ENCODE measurements around the gene DCTPP1.
"Not testable (repeated sequence)": the region's sequence is repeated elsewhere in the genome, so short reads cannot be mapped to it uniquely, and the experiment has no call there.

The DCTPP1 gene

GRCh38 chr16:30429678-30430427 lies at the start of gene DCTPP1:
DCTPP1 (minus strand) TSS chr16:30430030; CDS start chr16:30429980, 50 bp downstream.
- DNase-seq (ENCODE audit: low spot score), result peak; percentile 88

GRCh38 chr16:30478766-30479478 lies 49.1 kb upstream of the DCTPP1 start:
- no peak for DNase-seq (ENCODE audit: low spot score)

GRCh38 chr16:30477773-30478172 lies 47.9 kb upstream of the DCTPP1 start:
- DNase-seq (ENCODE audit: low spot score), result not testable (repeated sequence)

DNA sequence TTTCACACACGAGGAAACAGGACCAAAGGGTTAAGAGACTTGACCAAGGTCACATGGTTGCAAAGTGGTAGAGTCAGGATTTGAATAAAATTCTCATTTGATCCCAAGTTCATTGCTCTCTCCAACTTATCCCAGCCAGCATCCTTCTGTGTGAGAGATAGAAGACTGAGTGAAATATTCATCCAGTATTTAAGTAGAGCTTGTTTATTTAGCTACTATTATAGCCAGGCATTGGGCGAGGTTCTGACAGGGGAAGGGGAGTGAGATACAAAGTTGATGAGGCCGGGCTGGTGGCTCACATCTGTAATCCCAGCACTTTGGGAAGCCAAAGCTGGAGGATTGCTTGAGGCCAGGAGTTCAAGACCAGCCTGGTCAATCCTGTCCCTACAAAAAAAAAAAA lies 47.2 kb upstream of the DCTPP1 start:
- no peak for DNase-seq (ENCODE audit: low spot score)

- no peak for DNase-seq (ENCODE audit: low spot score)
These were observed 44.9 kb upstream of the DCTPP1 start for GRCh38 chr16:30474684-30475083.

DNA sequence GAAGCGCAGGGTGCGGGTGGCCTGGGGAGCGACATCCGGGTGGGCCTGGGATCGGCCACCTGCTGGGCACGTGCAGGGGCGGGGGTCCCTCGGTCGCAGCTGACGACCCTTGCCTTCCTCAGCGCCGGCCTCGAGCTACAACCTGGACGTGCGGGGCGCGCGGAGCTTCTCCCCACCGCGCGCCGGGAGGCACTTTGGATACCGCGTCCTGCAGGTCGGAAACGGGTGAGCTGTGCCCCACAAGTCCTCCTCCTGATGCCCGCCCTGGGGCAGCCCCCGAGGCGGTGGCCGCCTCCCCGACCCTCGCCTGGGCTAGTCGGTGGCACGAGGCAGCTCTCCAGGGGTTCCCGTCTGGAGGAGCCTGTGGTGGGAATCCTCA lies 44.2 kb upstream of the DCTPP1 start:
- no peak for DNase-seq (ENCODE audit: low spot score)

DNA sequence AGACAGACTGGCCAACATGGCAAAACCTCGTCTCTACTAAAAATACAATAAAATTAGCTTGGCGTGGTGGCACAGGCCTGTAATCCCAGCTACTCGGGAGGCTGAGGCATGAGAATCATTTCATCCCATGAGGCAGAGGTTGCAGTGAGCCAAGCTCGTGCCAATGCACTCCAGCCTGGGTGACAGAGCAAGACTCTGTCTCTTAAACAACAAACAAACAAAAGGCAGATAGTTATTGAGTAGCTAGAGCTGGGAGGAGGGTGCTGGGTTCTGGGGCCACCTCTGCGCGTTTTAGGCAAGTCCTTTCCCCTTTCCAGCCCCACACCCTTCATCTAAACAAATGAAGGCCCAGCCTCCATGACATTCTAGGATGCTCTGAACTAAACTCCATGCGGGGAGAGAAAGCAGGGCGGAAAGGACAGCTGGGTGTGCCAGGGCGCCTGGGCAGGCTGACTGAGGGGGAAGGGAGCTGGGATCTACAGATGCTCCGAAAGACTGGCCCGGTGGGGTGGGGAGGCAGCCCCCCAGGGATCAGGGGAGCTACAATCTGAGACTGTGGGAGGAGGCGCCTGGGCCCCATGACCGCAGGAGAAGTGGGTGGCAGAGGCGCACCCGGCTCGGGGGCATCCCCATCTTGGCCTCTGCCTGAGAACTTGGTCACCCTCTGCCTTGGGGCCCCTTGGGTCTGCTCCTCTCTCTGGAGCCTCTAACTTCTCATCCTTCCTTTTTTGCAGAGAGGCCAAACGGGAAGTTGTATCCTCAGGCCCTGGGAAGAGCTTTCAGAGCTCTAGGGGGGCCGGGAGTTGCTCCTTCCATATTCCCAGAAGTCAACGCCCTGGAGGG lies 43.6 kb upstream of the DCTPP1 start:
- no peak for DNase-seq (ENCODE audit: low spot score)

GRCh38 chr16:30472328-30472942 lies 42.6 kb upstream of the DCTPP1 start, which contains the start of gene ITGAL:
ITGAL (plus strand) TSS chr16:30472742; CDS start chr16:30472838, 96 bp downstream.
- no peak for DNase-seq (ENCODE audit: low spot score)

- no peak for DNase-seq (ENCODE audit: low spot score)
These were observed 40.8 kb upstream of the DCTPP1 start for GRCh38 chr16:30470632-30470995.

DNA sequence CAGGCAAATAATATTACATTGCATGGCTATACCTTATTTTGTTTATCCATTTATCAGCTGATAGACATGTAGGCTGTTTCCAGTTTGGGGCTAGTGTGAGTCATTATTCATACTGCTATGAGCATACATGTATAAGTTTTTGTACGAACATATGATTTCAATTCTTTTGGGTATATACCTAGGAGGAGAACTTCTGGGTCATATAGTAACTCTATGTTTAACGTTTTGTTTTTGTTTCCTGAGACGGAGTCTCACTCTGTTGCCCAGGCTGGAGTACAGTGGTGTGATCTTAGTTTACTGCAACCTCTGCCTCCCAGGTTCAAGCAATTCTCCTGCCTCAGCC lies 40.3 kb upstream of the DCTPP1 start:
- DNase-seq (ENCODE audit: low spot score), result no peak

DNA sequence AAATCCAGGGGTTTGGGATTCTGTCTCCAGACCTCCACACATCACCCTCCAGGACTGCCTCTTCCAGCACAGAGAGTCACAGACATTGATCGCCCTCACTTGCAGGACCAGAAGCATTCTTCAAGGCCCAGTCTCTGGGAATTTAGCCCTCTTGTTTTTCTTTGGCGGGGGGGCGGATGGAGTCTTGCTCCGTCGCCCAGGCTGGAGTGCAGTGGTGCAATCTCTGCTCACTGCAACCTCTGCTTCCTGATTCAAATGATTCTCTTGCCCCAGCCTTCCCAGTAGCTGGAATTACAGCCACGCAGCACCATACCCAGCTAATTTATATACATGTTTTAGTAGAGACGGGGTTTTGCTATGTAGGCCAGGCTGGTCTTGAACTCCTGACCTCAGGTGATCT lies 34.2 kb upstream of the DCTPP1 start:
- DNase-seq (ENCODE audit: low spot score), result no peak

DNA sequence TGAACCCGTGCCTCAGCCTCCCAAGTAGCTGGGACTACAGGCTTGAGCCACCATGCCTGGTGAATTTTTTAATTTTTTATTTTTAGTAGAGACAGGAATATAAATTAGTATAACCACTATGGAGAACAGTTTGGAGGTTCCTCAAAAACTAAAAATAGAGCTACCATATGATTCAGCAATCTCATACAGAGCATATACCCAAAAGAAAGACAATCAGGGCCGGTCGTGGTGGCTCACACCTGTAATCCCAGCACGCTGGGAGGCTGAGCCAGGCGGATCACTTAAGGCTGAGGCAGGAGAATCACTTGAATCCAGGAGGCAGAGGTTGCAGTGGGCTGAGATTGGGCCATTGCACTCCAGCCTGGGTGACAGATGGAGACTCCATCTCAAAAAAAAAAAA lies 31.6 kb upstream of the DCTPP1 start:
- DNase-seq (ENCODE audit: low spot score), result not testable (repeated sequence)

GRCh38 chr16:30459456-30459855 lies 29.6 kb upstream of the DCTPP1 start:
- DNase-seq (ENCODE audit: low spot score), result no peak

DNA sequence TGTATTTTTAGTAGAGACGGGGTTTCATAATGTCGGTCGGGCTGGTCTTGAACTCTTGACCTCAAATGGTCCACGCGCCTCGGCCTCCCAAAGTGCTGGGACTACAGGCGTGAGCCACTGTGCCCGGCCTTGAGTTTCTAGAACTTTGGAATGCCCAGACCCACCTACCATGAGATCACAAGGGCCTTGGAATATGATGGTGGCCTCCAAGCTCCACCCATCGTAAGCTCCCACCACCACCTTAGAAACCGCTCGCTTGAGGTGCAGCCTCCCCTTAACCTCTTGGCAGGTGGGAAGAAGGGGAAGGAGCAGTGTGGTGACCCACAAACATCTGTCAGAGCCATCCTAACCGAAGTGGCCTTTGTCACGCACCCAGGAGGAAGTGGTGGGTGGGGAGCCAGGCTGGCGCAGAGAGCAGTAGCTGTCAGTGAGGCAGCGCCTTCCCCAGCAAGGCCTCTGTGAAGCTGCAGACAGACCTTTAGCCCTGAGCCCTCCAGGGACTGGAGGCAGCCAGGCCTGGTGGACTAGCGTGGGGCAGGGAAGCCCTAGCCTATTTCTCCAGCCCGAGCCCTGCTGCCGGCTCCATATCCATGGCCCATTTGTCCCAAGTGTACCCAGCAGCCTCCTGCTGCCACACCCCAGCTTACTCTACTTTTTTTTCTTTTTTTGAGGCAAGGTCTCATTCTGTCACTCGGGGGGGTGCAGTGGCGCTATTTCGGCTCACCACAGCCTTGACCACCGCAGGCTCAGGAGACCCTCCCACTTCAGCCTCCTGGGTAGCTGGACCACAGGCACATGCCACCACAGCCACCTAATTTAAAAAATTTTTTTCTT lies 28.9 kb upstream of the DCTPP1 start:
- no peak for DNase-seq (ENCODE audit: low spot score)

GRCh38 chr16:30457743-30458560 lies 28.1 kb upstream of the DCTPP1 start:
- no peak for DNase-seq (ENCODE audit: low spot score)

GRCh38 chr16:30457256-30457655 lies 27.4 kb upstream of the DCTPP1 start:
- DNase-seq (ENCODE audit: low spot score), result no peak

DNA sequence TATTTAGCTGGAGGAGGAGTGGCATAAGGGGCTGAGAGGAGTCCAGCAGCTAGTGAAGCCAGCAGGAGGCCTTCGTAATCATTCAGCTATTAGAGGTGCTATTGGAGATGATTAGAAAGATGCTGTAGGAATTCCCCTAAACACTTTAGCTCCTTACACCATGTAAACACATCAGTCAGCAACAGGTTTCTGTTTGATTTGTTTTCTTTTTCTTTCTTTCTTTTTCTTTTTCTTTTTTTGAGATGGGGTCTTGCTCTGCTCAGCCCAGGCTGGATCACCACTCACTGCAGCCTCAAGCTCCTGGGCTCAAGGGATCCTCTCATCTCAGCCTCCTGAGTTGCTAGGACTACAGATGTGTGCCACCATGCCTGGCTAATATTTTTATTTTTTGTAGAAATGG lies 26.5 kb upstream of the DCTPP1 start:
- no peak for DNase-seq (ENCODE audit: low spot score)

GRCh38 chr16:30452709-30453580 lies 23.1 kb upstream of the DCTPP1 start:
- not testable (repeated sequence) for DNase-seq (ENCODE audit: low spot score)

- DNase-seq (ENCODE audit: low spot score), result no peak
These were observed 19.2 kb upstream of the DCTPP1 start for GRCh38 chr16:30449116-30449435.

Measured in D341Med (cell line).